ENCODE data around the gene SNTG2.

DNA sequence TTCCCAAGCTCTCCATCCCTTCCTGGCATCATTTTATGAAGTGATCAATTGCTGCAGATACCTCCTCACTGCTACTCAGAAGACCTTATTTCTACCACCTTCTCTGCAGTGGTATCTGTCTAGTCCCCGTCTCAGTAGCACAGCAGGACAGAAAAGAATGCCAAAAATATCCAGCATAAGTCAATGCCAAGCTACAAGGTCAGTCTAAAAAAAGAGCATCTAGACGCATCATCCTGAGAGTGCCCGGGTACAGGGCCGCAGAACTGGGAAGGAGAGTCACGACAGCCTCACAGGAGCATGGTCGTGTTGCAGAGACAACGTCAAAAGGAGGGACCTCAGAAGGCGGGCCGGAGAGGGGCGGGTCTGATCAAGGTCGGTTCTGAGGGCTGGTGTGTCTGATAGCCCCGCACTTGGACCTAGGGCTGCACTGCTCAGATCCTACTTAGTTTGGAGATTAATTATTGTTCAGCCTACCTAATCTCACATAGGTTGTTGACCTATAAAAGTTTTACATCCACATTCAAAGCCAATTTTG, 24.3 kb upstream of the SNTG2 start:
- TF ChIP-seq, protein P1, sequence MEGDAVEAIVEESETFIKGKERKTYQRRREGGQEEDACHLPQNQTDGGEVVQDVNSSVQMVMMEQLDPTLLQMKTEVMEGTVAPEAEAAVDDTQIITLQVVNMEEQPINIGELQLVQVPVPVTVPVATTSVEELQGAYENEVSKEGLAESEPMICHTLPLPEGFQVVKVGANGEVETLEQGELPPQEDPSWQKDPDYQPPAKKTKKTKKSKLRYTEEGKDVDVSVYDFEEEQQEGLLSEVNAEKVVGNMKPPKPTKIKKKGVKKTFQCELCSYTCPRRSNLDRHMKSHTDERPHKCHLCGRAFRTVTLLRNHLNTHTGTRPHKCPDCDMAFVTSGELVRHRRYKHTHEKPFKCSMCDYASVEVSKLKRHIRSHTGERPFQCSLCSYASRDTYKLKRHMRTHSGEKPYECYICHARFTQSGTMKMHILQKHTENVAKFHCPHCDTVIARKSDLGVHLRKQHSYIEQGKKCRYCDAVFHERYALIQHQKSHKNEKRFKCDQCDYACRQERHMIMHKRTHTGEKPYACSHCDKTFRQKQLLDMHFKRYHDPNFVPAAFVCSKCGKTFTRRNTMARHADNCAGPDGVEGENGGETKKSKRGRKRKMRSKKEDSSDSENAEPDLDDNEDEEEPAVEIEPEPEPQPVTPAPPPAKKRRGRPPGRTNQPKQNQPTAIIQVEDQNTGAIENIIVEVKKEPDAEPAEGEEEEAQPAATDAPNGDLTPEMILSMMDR (IDR thresholded peaks at IDR 0.05), result no peak
- TF ChIP-seq POLR2A (IDR thresholded peaks at IDR 0.05), result no peak
